GM13976 (cell line): ENCODE results near the gene RTP3.

Experiments used
- DNase-seq: peaks from one replicate; pipeline ENCODE4 v3.0.0; 2012; ENCODE audit warnings: low spot score
- CTCF ChIP-seq: IDR thresholded peaks from 2 replicates; pipeline ENCODE4 v1.5.1; 2012; ENCODE audit warnings: borderline replicate concordance, mild to moderate bottlenecking; ENCODE audit not compliant: insufficient read depth; ENCODE audit errors: extremely low read depth, missing control alignments, control extremely low read depth
- in situ Hi-C: fragments of 300-500 bp; cut with MboI; formaldehyde crosslinking; loops from one replicate; pipeline ENCODE4 v1.12.0; 2022; ENCODE audit warnings: low sequenced_read_pairs, mixed read lengths, inconsistent platforms; ENCODE audit not compliant: unreplicated experiment

RTP3 gene

GRCh38 chr3:46497556-46498265 is at the start of gene RTP3:
TSS of gene RTP3 (plus strand) at chr3:46497976. CDS start at chr3:46498063, 87 bp downstream.
- DNase-seq = no peak
- in situ Hi-C loops = no loop called here
- TF ChIP-seq CTCF = no peak

- TF ChIP-seq CTCF = no peak
- in situ Hi-C loops = no loop called here
Observed at GRCh38 chr3:46448721-46449120, 49.1 kb upstream of the RTP3 start.

GRCh38 chr3:46449755-46450552 is 47.8 kb upstream of the RTP3 start:
- in situ Hi-C loops = no loop called here
- DNase-seq = no peak
- peak; percentile 31 for TF ChIP-seq CTCF

More at GRCh38 chr3:46448721-46449120, 49.1 kb upstream of the RTP3 start:
- no peak for DNase-seq

GRCh38 chr3:46453526-46454208 is 44.1 kb upstream of the RTP3 start:
- TF ChIP-seq CTCF = no peak
- DNase-seq = no peak
- in situ Hi-C loops = no loop called here

GRCh38 chr3:46454209-46454595 is 43.6 kb upstream of the RTP3 start:
- DNase-seq = no peak
- TF ChIP-seq CTCF = no peak
- in situ Hi-C loops = no loop called here

GRCh38 chr3:46454606-46455005 is 43.2 kb upstream of the RTP3 start:
- no peak for DNase-seq
- no peak for TF ChIP-seq CTCF
- in situ Hi-C loops = no loop called here
